RPMI8226 (cell line): Measurements from ENCODE around the gene KHNYN.

Source experiments
- DNase-seq: peaks from one replicate; pipeline ENCODE4 v3.0.0-alpha.2; 2015

KHNYN gene

DNA sequence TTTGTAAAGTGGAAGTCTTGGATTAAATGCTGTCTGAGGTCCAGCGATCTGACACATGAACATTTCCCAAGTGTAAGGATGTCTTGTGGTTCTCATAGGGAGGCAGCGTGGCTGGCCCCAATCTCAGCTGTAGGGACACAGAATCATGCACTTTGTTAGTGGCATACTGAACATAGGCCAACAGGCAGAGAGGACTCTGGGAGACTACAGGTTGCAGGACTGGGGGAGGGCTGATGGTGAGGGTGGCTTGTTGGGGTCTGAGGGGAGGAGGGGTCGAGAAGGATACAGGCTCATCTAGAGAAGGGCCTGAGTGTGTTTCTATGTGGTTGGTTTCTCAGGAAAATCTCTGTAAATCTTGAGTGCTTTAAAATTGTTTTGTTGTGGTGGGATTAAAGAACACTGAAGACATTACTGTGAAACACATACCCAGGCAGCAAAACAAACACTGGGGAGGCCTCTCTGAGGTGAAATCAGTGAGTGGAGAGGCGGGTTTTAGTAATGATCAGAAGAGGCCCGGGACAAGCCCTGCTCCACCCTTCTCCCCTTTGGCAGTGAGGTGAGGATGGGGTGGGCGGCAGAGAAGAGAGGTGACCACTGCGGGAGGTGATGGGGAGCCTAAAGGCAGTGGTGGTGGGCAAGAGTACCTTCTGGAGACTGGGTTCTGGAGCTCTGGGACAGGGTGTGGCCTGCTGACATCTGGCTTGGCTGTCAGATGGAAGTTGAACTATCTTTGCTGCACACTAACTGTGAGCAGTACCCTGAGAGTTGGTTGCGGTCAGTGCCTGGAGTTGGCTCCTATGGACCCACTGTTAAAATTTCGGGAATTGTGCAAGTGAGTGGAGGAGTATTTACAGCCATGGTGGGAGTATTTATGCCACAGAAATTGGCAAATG lies 27.7 kb upstream of the KHNYN start:
- no peak for DNase-seq

DNA sequence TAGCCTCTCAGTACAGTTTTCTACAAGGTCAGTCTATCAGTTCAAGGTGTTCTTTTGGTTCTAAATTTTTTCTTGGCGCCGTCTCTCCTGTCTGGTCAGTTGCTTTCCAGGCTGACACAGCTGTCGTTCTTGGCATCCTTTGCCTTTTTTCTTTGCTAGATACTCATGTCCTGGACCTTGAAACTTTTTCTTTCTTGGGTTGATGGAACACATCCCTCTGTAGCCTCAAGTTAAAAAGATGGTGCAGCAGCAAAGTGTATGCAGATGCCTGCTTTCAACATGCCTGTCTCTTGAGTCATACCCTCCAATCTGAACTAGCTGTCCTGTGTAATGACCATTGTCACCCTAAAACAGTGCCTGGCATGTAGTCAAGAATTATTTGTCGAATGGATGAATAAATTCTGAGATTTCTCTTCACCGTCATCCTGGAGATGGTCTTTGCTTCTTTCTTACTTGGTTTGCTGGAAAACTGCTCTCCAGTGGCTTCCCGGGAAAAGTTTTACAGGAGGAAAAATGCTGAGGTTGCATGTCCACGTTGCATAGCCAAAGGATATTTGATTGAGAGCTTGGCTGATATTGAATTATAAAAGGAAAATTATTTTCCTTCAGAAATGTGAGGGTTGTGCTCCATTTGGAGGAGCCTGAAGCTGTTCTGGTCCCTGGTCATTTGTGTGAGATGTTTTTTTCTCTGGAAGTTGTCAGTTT lies 26.3 kb upstream of the KHNYN start:
- DNase-seq, result no peak

DNA sequence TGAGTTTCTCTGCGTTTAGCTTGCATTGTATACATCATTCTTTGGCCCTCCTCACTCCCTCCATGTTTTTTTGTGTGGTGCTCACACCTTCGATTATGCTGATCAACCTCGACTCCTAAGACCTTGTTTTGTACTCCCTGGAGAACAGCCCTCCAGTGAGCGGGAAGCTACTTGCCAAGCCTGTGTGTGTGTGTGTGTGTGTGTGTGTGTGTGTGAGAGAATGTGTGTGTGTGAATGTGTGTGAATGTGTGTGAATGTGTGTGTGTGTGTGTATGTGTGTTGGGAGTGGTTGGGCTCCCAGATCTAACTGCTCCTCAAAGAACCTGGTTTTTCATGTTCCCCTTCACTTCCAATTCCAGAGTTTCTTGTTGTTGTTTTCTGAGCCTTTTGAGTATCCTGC lies 24.9 kb upstream of the KHNYN start:
- no peak for DNase-seq

DNA sequence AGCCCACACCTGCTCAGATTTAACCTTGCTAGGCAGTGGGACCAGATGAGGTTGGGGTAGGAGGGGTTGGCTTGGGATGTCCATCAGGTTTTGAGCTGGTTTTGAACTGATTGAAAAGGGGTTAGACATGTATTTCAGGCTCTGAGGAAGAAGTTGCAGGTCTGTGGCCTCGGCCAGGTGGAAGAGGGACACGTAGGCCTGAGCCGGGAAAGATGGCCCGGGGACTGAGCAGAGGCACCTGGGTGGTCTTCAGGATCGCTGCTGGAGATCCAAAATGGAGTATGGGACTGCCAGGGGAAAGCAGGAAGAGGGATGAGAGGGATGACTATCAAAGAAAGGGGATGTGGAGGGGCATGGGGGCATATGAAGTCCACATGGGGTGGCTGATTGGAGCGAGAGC lies 23.3 kb upstream of the KHNYN start:
- DNase-seq, result no peak

DNA sequence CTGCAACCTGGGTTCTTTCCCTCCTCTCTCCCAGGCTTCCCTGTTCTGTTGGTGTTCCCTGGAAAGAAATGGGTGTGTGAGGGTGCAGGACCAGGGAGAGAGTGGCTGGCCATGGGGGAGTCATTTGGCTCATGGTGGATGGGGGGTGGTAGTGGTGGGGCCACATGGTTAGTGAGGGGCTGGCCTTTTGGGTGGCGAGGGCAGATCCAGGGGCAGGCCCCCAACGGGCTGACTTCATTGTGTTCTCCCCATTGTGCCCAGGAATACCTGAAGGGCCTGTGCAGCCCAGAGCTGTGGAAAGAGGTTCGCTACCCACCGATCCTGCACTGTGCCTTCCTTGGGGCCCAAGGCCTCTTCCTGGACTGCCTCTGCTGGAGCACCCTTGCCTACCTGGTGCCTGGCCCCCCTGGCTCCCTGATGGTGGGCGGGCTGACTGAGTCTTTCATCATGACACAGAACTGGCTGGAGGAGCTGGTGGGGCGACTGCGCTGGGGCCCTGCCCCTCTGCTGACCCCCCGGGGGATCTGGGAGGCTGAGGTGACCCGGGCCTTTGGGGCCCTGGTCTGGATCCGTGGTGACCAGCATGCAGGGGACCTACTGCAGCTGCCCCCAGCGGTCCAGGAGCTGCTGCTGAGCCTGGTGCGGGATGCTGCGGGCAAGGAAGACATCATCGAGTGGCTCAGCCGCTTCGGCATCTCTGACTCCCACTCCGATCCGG lies 22.0 kb upstream of the KHNYN start:
- no peak for DNase-seq

DNA sequence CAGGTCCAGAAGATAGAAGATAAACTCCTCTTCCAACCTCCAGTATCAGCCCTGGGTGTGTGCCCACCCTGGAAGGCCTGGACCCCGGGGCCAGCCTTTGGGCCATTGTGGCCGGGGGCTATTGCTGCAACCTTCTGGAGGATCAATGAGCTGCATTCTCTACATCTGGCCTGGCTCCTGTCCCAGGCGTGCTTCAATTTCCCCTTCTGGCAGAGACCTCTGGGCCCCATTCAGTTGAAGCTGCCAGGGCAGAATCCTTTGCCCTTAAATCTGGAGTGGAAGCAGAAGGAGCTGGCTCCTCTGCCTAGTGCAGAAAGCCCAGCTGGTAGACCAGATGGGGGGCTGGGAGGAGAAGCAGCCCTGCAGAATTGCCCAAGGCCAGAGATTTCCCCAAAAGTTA lies 21.0 kb upstream of the KHNYN start:
- peak; percentile 11 for DNase-seq

DNA sequence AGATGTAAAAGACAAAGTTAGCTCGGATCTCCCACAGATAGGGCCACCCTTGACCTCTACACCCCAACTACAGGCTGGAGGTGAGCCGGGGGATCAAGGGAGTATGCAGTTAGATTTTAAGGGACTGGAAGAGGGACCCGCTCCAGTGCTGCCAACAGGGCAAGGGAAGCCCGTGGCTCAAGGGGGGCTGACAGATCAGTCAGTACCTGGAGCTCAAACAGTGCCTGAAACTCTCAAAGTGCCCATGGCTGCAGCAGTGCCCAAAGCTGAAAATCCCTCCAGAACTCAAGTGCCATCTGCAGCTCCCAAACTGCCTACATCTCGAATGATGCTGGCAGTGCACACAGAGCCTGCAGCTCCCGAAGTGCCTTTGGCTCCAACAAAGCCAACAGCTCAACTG lies 20.6 kb upstream of the KHNYN start:
- DNase-seq, result no peak

DNA sequence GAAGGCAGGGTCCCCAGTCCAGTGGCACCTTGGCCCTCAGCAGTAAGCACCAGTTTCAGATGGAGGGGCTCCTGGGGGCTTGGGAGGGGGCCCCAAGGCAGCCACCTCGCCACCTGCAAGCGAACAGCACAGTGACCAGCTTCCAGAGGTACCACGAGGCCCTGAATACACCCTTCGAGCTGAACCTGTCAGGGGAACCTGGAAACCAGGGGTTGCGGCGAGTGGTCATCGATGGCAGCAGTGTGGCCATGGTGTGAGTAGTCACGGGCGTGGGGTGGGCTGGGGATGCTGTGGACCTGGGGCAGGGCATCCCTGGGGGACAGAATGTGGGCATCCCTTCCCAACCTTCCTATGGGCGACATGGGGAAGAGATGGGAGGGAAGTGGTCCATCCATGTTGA lies 19.8 kb upstream of the KHNYN start:
- DNase-seq, result no peak

DNA sequence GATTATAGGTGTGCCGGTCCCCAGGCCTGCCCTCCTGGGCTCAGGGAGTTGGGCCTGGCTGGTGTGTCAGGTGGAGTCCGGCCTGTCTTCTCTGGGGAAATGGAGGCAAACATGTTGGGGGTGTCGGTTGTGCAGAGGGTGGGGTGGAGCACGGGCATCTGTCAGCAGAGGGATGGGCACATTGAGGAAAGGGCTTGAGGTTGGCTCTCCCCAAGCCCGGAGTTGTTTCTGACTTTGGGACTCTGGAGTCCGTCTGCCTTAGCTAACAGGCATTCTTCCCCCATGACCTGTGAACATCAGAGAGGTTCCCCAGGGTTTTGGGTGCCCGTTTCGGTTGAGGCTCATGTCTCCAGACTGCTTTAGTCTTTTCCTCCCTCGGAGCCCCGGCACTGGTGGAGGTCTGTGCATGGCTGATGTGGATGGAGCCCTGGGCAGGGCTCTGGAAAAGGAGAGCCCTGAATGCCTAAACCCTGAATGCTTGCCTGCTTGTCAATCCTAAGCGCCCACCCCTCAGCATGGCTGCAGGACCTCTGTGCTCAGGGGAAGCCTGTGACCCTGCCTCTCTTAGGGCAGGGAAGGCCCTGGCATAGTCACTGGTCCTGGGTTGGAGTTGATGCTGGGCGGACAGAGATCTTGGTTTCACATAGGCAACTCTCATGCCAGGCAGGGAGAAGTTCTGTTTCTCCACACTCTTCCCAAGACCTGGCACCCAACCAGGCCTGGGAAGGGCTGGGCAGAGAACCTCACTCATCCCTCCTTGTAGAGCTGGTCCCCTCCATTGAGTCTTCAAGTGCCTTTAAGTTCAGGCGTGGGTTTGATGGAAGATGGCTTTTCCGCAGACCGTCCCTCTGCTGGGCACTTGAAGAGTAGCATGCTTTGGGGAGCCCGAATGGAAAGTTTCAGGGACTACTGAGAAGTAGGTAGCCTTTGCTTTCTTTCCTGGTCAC lies 18.0 kb upstream of the KHNYN start:
- peak; percentile 46 for DNase-seq

DNA sequence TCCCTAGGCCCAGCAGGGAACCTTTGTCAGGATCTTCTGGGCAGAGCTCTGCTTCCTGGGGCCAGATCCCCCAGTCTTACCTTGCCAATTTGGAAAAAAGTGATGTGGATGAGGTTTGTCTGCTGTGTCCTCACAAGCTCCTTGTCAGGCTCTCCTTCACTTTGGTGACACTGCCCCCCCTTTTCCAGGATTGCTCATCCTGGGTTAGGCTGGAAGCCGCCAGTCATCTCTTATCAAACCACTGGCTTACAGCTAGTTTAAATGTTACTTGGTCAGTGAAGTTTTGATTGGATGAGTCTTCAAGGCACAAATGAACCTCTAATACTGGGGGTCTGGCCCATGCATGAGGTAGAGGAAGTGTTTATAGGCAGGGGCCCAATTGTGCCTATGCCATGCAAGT lies 15.7 kb upstream of the KHNYN start:
- no peak for DNase-seq

DNA sequence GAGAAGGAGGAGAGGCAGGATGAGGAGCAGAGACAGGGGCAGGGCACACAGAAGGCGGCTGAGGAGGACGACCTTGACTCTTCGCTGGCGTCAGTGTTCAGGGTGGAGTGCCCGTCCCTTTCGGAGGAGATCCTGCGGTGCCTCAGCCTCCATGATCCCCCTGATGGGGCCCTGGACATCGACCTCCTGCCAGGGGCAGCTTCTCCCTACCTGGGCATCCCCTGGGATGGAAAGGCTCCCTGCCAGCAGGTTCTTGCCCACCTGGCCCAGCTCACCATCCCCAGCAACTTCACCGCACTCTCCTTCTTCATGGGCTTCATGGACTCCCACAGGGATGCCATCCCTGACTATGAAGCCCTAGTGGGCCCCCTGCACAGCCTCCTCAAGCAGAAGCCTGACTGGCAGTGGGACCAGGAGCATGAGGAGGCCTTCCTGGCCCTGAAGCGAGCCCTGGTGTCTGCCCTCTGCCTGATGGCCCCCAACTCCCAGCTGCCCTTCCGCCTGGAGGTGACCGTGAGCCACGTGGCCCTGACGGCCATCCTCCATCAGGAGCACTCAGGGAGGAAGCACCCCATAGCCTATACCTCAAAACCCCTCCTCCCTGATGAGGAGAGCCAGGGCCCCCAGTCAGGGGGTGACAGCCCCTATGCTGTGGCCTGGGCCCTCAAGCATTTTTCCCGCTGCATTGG lies 14.9 kb upstream of the KHNYN start:
- no peak for DNase-seq

DNA sequence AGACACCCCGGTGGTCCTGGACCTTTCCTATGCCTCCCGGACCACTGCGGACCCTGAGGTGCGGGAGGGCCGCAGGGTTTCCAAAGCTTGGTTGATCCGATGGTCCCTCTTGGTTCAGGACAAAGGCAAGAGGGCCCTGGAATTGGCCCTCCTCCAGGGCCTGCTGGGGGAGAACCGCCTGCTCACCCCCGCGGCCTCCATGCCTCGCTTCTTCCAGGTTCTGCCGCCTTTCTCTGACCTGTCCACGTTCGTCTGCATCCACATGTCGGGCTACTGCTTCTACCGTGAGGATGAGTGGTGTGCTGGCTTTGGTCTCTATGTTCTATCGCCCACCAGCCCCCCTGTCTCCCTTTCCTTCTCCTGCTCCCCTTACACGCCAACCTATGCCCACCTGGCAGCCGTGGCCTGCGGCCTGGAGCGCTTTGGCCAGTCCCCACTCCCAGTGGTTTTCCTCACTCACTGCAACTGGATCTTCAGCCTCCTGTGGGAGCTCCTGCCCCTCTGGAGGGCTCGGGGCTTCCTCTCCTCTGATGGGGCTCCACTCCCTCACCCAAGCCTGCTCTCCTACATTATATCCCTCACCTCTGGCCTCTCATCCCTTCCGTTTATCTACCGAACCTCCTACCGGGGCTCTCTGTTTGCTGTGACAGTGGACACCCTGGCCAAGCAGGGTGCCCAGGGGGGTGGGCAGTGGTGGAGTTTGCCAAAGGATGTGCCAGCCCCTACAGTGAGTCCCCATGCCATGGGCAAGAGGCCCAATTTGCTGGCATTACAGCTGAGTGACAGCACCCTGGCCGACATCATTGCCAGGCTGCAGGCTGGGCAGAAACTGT lies 14.1 kb upstream of the KHNYN start:
- no peak for DNase-seq

DNA sequence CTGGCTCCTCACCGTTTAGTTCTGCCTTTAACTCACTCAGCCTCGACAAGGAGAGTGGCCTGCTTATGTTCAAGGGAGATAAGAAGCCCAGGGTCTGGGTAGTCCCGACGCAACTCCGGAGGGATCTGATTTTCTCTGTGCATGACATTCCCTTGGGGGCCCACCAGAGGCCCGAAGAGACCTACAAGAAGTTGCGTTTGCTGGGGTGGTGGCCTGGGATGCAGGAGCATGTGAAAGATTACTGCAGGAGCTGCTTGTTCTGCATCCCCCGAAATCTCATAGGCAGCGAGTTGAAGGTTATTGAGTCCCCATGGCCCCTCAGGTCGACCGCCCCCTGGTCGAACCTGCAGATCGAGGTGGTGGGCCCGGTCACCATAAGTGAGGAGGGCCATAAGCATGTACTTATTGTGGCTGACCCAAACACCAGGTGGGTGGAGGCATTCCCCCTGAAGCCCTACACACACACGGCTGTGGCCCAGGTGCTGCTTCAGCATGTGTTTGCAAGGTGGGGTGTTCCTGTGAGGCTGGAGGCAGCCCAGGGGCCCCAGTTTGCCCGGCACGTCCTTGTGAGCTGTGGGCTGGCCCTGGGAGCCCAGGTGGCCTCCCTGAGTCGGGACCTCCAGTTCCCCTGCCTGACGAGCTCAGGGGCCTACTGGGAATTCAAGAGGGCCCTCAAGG lies 13.4 kb upstream of the KHNYN start:
- no peak for DNase-seq

DNA sequence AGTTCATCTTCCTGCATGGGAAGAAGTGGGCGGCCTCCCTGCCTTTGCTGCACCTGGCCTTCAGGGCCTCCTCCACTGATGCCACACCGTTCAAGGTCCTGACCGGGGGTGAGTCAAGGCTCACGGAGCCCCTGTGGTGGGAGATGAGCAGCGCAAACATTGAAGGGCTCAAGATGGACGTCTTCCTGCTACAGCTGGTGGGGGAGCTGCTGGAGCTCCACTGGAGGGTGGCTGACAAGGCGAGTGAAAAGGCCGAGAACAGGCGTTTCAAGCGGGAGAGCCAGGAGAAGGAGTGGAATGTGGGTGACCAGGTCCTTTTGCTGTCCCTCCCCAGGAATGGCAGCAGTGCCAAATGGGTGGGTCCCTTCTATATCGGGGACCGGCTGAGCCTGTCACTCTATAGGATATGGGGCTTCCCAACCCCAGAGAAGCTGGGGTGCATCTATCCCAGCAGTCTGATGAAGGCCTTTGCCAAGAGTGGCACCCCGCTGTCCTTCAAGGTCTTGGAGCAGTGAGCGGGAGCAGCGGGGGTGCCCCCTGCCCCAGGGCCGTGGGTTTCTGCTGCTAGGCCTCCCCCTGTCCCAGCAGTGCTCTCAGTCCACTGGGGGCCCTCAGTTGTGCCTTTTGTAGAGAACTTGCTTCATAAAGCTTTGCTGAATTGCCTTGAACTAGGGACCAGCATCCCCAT lies 12.7 kb upstream of the KHNYN start:
- DNase-seq, result no peak

DNA sequence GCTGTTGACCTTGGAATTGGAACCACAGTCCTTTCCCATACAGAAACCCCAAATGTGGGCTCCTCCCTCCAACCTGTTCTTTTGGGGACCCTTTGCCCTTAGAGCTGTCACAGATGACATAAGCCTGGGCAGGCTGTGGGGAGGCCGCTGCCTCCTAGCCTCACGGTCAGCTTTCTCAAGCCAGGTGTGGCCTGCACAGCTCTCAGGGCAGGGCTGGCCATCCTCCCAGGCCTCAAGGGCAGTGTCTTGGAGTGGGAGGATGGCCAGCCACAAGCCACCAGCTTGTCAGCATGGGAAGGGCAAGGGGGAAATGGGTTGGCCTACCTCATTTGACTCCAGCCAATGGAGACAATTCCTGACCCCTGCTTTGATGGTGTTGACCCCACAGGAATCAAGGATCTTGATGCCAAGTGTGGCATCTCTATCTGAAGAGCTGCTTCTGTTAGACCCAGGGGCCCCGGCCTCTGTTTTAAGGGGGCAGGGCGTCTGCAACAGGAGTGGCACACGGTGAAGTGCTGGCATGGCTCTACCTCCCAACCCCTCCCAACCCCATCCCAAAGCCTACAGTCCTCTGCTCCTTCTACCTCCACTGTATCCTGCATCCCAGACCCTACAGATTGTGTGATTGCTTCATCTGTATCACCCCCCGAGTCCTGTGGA lies 11.8 kb upstream of the KHNYN start:
- DNase-seq, result no peak

DNA sequence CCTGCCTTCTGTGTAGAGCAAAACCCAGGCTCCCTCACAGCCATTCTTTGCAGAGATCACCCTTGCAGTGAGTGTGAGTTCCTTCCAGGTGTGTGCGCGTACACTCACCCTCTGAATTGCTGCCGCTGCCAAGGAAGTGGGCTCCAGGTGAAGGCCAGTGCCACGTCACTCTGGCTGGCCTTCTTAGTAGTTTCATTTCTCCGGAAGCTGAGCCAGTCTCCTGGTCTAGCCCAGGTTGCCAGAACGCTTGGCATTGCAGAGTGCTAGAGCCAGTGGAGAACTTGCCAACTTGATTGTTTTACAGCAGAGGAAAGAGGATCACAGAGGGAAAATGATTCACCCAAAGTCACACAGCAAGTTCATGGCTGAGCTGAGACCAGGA lies 11.3 kb upstream of the KHNYN start:
- peak; percentile 60 for DNase-seq

DNA sequence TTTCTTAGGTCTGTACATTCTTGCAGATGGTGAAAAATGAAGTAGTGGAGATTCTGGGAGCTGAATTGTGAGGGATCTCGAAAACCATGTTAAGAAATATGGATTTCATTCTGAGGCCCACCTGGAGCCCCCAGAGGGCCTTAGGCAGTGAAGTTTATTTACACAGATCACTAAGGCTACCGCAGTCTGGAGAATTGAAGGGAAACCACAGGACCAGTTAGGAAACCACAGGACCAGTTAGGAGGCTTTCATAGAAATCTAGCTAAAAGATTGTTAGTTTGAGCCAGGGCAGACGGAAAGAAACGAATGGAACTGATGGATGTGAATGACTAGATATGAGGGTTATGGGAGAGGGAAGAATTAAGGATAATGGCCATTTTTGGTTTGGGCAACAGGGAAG lies 7.5 kb upstream of the KHNYN start:
- no peak for DNase-seq

DNA sequence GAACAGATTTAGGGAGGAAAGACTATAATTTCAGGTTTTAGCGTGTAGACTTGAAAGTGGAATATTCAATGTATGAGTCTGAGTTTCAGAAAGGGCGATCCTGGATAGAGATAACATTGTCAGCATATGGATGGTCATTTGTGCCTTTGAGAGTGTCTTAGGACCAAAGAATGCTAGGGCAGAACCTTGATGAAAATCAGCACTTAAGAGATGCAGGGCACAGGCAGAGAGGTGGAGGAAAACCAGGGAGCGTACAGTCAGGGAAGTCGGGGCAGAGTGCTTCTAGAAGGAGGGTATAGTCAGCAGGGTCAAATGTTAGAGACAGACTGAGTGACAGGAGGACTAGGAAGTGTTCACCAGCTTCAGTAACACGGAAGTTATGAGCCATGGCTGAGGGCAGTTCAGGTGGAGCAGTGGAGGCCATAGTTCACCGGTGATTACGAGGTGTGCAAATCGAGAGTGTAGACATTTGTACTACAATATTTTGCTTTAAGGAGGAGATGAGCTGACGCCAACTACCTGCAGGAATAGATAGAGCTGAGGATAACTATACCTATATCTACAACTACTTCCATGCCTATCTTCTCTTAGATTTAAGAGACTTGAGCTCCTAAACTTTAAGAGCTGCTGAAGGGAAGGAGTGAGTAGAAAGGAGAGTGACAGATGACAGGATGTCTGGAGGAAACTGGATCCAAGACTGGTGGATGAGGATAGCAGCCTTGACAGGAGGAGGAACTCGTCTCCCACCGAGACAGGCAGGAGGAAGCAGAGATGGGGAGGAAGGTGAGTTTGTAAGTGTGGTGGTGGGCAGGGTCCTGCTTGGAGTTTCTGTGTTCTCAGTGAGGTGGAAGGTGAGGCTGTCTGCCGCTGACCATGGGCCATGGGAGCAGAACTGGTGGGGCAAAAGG lies 6.8 kb upstream of the KHNYN start:
- DNase-seq, result no peak
